Measurements from ENCODE around the gene PAX2. TPM values are rescaled to one million over a fixed set of nuclear protein-coding genes. Genes with fewer than 3 reads are reported as not detected.
A peak's percentile ranks its signal among the peaks of the same experiment; 100 is the strongest.

The PAX2 gene
- total and polyA plus RNA-seq, 2 of the 8 experiments (the other 6 are each of a cell fraction or from before 2014, with no cell fraction given): 0.02 TPM; not detected in 1

- Histone ChIP-seq H2BK20ac (ENCODE audit: low read length) (no peak overlapping the region), H4K91ac (replicated peaks; ENCODE audit: insufficient read length, low read length) (no peak overlapping the region), H2BK5ac (ENCODE audit: low read depth, low read length) (no peak overlapping the region), H4K5ac (ENCODE audit: insufficient read length, low read depth, low read length) (no peak overlapping the region), H2AK5ac (ENCODE audit: low read depth, low read length) (no peak overlapping the region), H3K9ac (replicated peaks in 1 of 4; ENCODE audit: extremely low read depth in 1 of 4, low read depth in 3 of 4, low read length in 3 of 4) (no peak overlapping the region), H2BK120ac (replicated peaks; ENCODE audit: low read depth, low read length) (no peak overlapping the region), H3K4me2 (ENCODE audit: insufficient read depth in 1 of 2, low read depth in 2 of 2, low read length in 2 of 2) (peak overlapping the region in 1 of 2 experiments; percentile 54; a peak in 1 of 4 replicates), H3K18ac (ENCODE audit: extremely low read depth, low read length) (no peak overlapping the region), H3K23me2 (ENCODE audit: low read depth, low read length) (peaks cover 2% of the 10 kb centered on the region; the same call in 1 of the 2 replicates), H3K4ac (replicated peaks; ENCODE audit: insufficient read length, low read depth, low read length) (no peak overlapping the region), H3K27ac (ENCODE audit: low read depth, low read length) (no peak overlapping the region), H3K4me1 (replicated peaks in 1 of 4; ENCODE audit: control insufficient read depth in 3 of 4, insufficient read depth in 4 of 4, low read length in 3 of 4) (peaks cover 0 to 8% (median 0%) of the 10 kb centered on the region in 4 experiments; a peak in 2 of 7 replicates), H3K79me1 (ENCODE audit: low read depth, low read length) (no peaks in the 10 kb centered on the region; the same call in 1 of the 2 replicates), H3K56ac (replicated peaks; ENCODE audit: insufficient read length, low read depth, low read length) (no peak overlapping the region), H3K23ac (ENCODE audit: insufficient read length) (no peak overlapping the region), H2AFZ (ENCODE audit: low read length) (no peak overlapping the region), H3K36me3 (ENCODE audit: control insufficient read depth in 2 of 4, insufficient read depth in 4 of 4, low read length in 3 of 4) (peaks cover 0 to 5% (median 0%) of the 10 kb centered on the region in 4 experiments; a peak in 1 of 8 replicates), H2BK15ac (ENCODE audit: low read length) (peak overlapping the region; percentile 88; the same call in 1 of the 2 replicates), H4K8ac (ENCODE audit: extremely low read depth, insufficient read depth, low read length) (no peak overlapping the region), H3K14ac (ENCODE audit: insufficient read length) (no peak overlapping the region), H3K4me3 (ENCODE audit: extremely low read depth in 1 of 4, insufficient read depth in 2 of 4, low read depth in 3 of 4, low read length in 4 of 4) (no peak overlapping the region), H4K20me1 (replicated peaks in 1 of 2; ENCODE audit: control insufficient read depth in 1 of 2, insufficient read depth in 2 of 2, low read length in 2 of 2) (peaks cover 5 to 18% of the 10 kb centered on the region in 2 experiments), H3K79me2 (ENCODE audit: control insufficient read depth in 1 of 2, insufficient read depth in 2 of 2, low read length in 2 of 2) (no peaks in the 10 kb centered on the region), H3K9me3 (ENCODE audit: insufficient read depth in 2 of 2, low read depth in 1 of 2, low read length in 1 of 2) (no peaks in the 10 kb centered on the region), H3K27me3 (replicated peaks in 1 of 4; ENCODE audit: control insufficient read depth in 3 of 4, extremely low read depth in 1 of 4, insufficient read depth in 3 of 4, low read length in 3 of 4) (peaks cover 78 to 89% (median 87%) of the 10 kb centered on the region in 4 experiments), H2BK12ac (ENCODE audit: low read depth, low read length) (no peak overlapping the region)
- WGBS, 2 experiments (ENCODE audit: extremely low coverage in 1 of 2, insufficient coverage in 1 of 2, insufficient read length in 1 of 2, insufficient replicate concordance in 2 of 2, low coverage in 1 of 2, low lambda C conversion rate in 2 of 2, missing lambda C conversion rate in 1 of 2): 79% methylated on average over 5 of the region's 5 CpGs; no CpG with 5 or more reads in 1 of the 2 experiments
- ChIA-PET CTCF (ENCODE audit: partially characterized antibody) (interaction anchor here (0.7 to 7.5 kb wide), 5 partner anchors 10 to 161 kb away, joined by 3 to 95 read pairs (median 6); no protein-coding TSS in a partner anchor), POLR2A (ENCODE audit: partially characterized antibody) (interaction anchor here (0.7 to 1.1 kb wide), 3 partner anchors 9 to 17 kb away, joined by 3 to 4 read pairs (median 3); no protein-coding TSS in a partner anchor)
- no peak for FAIRE-seq
- DNase-seq (ENCODE audit: low read depth in 1 of 2, low spot score in 2 of 2): no peak
- TF ChIP-seq MAFK (IDR thresholded peaks at IDR 0.05; ENCODE audit: low read depth, low read length) (no peak), RNF2 (IDR thresholded peaks at IDR 0.05; ENCODE audit: borderline replicate concordance, low read depth, low read length, missing control alignments, poor library complexity, severe bottlenecking) (peak; percentile 47), TBP (IDR thresholded peaks at IDR 0.05; ENCODE audit: low read depth, low read length) (no peak), BRCA1 (IDR thresholded peaks at IDR 0.05; ENCODE audit: low read depth, low read length) (no peak)
These were observed 22.2 kb upstream of the PAX2 start for GRCh38 chr10:100723180-100723579.

Measured in H1 (cell line).